Effector CD4-positive, alpha-beta T cell (primary cell): Measurements from ENCODE around the gene MPHOSPH6.
"Not testable (repeated sequence)": the region's sequence is repeated elsewhere in the genome, so short reads cannot be mapped to it uniquely, and the experiment has no call there.

Experiments
- DNase-seq: peaks from one replicate; pipeline ENCODE4 v3.0.0-alpha.2; 2020

The MPHOSPH6 gene

GRCh38 chr16:82167670-82168069, 2.4 kb downstream of the MPHOSPH6 start:
- DNase-seq, result no peak

- DNase-seq, result no peak
These were observed 9.8 kb downstream of the MPHOSPH6 start for GRCh38 chr16:82160226-82160625.

- DNase-seq, result no peak
These were observed 12.2 kb downstream of the MPHOSPH6 start for GRCh38 chr16:82157836-82158235.

- no peak for DNase-seq
These were observed 12.6 kb downstream of the MPHOSPH6 start for GRCh38 chr16:82157534-82157812.

GRCh38 chr16:82156761-82157533, 13.1 kb downstream of the MPHOSPH6 start:
- DNase-seq, result no peak

- no peak for DNase-seq
These were observed 17.3 kb downstream of the MPHOSPH6 start for GRCh38 chr16:82152641-82153112.

GRCh38 chr16:82152196-82152595, 17.8 kb downstream of the MPHOSPH6 start:
- DNase-seq, result no peak

GRCh38 chr16:82150549-82150948, 19.5 kb downstream of the MPHOSPH6 start:
- DNase-seq, result no peak

- no peak for DNase-seq
These were observed 20.5 kb downstream of the MPHOSPH6 start for GRCh38 chr16:82149536-82149935.

GRCh38 chr16:82147546-82147945, 22.5 kb downstream of the MPHOSPH6 start:
- no peak for DNase-seq

- no peak for DNase-seq
These were observed 23.1 kb downstream of the MPHOSPH6 start for GRCh38 chr16:82146957-82147356.

- no peak for DNase-seq
These were observed 23.5 kb downstream of the MPHOSPH6 start for GRCh38 chr16:82146556-82146955.

GRCh38 chr16:82139286-82139571, 30.8 kb downstream of the MPHOSPH6 start:
- not testable (repeated sequence) for DNase-seq

GRCh38 chr16:82138478-82139285, 31.3 kb downstream of the MPHOSPH6 start:
- no peak for DNase-seq

GRCh38 chr16:82137822-82138167, 32.2 kb downstream of the MPHOSPH6 start:
- no peak for DNase-seq

- DNase-seq, result no peak
These were observed 32.8 kb downstream of the MPHOSPH6 start for GRCh38 chr16:82136956-82137821.

- DNase-seq, result no peak
These were observed 34.2 kb downstream of the MPHOSPH6 start for GRCh38 chr16:82135844-82136243.

GRCh38 chr16:82134846-82135245, 35.2 kb downstream of the MPHOSPH6 start:
- DNase-seq, result no peak

- no peak for DNase-seq
These were observed 36.2 kb downstream of the MPHOSPH6 start for GRCh38 chr16:82133798-82134197.

- DNase-seq, result no peak
These were observed 40.1 kb downstream of the MPHOSPH6 start for GRCh38 chr16:82129881-82130280.

GRCh38 chr16:82124651-82125050, 45.4 kb downstream of the MPHOSPH6 start:
- DNase-seq, result no peak

GRCh38 chr16:82119405-82119804, 50.6 kb downstream of the MPHOSPH6 start:
- DNase-seq, result no peak

- no peak for DNase-seq
These were observed 51.3 kb downstream of the MPHOSPH6 start for GRCh38 chr16:82118749-82119148.

- DNase-seq, result no peak
These were observed 53.5 kb downstream of the MPHOSPH6 start for GRCh38 chr16:82116535-82116934.
